GM21619 (cell line): ENCODE measurements around the gene SPNS3.

Source experiments
- ATAC-seq: cut with Tn5 transposase; IDR thresholded peaks from one replicate; pipeline ENCODE4 v1.9.1; 2021; ENCODE audit not compliant: unreplicated experiment

SPNS3 gene

GRCh38 chr17:4525691-4526397 is 92.1 kb downstream of the SPNS3 start:
- no peak for ATAC-seq

- no peak for ATAC-seq
Measured at GRCh38 chr17:4527134-4527533, 93.4 kb downstream of the SPNS3 start.

- no peak for ATAC-seq
Measured at GRCh38 chr17:4527566-4528125, 93.9 kb downstream of the SPNS3 start.

GRCh38 chr17:4529533-4530152 is 95.9 kb downstream of the SPNS3 start:
- ATAC-seq: no peak

GRCh38 chr17:4530799-4531730 is 97.3 kb downstream of the SPNS3 start:
- no peak for ATAC-seq

GRCh38 chr17:4531988-4532736 is 98.4 kb downstream of the SPNS3 start:
- no peak for ATAC-seq

GRCh38 chr17:4532860-4533522 is 99.3 kb downstream of the SPNS3 start:
- ATAC-seq: no peak

- no peak for ATAC-seq
Measured at GRCh38 chr17:4533523-4534504, 100.1 kb downstream of the SPNS3 start.

- ATAC-seq: no peak
Measured at GRCh38 chr17:4534515-4534914, 100.8 kb downstream of the SPNS3 start.

- ATAC-seq: no peak
Measured at GRCh38 chr17:4534928-4535666, 101.4 kb downstream of the SPNS3 start.

- no peak for ATAC-seq
Measured at GRCh38 chr17:4535667-4536258, 102.0 kb downstream of the SPNS3 start.

- ATAC-seq: no peak
Measured at GRCh38 chr17:4536259-4536741, 102.6 kb downstream of the SPNS3 start.

- no peak for ATAC-seq
Measured at GRCh38 chr17:4536742-4537411, 103.1 kb downstream of the SPNS3 start.
